HG03064 (cell line): Measurements from ENCODE around the gene PMPCA.

Experiments
- ATAC-seq: cut with Tn5 transposase; IDR thresholded peaks from one replicate; pipeline ENCODE4 v1.9.1; 2021; ENCODE audit warnings: low read depth; ENCODE audit not compliant: unreplicated experiment

Gene PMPCA

DNA sequence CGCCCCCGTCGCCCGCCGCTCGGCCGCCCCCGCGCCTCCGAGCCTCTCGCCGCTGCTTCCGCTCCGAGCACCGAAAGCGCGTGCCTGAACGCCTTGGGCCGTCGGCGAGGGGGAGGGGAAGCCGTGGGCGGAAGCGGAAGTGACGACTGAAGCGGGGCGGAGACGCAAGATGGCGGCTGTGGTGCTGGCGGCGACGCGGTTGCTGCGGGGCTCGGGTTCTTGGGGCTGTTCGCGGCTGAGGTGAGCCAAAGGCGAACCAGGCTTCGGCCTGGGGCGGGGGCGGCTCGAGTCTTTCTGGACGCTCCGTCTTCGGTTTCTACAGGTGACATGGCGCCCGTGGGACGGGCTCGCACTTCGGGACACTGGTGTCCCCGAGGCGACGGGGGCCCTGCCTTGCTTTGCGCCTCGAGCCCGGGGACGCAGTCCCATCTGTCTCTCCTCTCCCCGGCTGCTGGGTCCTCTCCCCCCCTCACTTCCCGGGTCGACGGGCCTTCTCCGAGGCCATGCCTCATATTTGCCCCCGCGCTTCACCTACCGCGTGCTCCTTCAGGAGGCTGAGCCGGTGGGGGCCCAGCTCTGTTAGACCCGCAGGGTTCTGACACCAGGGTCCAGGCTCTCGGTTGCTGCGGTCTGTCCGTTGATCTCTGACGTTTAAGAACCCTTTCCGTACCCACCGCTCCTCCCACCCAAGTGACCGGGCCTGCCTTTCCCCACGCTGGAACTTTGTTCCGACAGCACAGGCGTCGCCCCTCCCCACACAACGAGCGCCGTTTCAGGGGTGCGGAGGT lies at the start of gene PMPCA, which contains the start of gene ENTR1:
PMPCA (plus strand) TSS at position 159 of the 788 bp plus-strand sequence; CDS start at position 170, 11 bp downstream.
ENTR1 (minus strand) TSS at position 115 of the 788 bp plus-strand sequence. CDS start 217 bp downstream, outside the sequence.
- peak; percentile 82 for ATAC-seq

- ATAC-seq: no peak
Observed at GRCh38 chr9:136361047-136361753, 49.3 kb upstream of the PMPCA start.

DNA sequence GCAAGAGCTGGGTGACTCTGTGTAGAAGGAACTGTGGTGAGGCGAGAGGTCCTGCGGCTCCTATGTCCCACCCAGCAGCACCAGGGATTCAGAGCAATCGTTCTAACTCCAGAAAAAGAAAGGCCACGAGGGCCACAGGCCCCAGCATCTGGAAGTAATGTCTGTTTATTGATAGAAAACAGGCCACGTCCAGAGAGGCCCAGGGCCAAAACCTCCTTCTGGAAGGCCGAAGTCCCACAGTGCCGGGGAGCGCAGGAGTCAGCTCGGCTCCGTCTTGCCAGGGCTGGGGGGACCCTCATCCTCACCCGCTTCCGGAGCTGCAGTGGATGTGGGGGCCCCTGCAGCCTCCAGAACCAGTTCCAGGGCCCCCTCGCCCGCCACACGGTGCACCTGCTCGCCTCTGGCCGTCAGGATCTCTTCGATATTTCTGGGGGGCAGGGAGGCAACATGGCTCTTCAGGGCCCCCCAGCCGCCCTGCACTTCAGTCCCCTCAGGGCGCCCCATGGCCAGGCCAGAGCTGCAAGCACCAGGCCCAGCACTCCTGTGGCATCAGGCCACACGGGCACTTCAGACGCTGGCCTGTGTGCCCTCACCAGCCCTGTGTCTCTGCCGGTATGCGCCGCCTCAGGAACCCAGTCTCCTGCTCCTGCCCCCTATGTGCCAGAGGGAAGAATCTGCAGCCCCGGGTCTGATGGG lies 48.6 kb upstream of the PMPCA start:
- no peak for ATAC-seq

DNA sequence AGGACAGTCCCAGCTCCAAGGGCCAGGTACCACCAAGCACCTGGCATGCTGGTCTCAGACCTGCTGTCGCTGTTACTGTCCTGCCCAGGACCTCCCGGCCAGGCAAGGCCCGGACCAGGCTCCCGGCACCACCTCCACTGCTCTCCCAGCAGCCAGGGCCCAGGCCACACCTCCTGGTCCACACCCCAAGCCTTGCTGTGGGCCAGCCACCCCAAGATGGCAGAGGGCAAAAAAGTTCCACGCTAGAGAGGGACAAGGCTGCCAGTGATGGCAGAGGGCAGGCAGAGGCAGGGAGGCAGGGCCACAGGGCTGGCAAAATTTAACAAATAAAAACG lies 48.0 kb upstream of the PMPCA start:
- ATAC-seq: no peak

- peak; percentile 66 for ATAC-seq
Observed at GRCh38 chr9:136363106-136363948, 47.1 kb upstream of the PMPCA start, which contains the start of gene DNLZ. DNLZ (minus strand) TSS chr9:136363744; CDS start chr9:136363714, 30 bp downstream.

DNA sequence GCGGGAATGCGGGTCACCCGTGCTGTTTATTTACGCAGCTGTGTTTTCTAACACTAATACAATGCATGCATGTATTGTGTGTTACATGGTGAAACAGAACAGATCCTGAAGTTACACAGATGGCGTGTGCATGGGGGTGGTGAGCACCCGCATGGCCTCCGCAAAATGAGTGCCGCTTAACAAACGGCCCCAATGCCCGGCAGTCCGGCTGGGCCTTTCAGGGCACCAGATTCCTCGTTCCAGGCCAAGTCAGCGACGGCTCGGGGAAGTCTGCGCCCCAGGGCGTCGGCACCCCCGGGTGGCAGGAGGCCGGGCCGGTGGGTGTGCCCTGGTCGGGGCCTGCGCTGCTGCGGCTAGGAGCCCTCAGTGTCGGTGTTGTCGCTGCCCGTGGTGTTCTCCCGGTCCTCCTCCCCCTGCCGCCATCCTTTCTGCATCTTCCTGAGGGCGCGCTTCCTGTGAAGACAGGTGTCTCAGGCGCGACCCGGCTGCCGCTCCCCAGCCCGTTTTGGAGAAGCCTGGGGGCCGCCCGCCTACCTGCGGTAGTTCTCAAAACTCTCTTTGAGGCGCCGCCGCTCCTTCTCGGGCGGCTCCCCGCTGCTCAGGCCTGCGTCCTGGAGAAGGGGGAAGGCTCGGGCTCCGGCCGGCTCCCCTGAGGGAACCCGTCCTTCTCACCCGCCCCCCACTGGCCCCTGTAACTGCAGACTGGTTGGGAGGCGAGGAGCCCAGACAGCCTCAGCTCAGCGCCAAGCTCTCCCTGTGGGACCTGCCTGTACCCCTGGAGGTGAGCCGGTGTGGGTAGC lies 46.3 kb upstream of the PMPCA start:
- no peak for ATAC-seq

DNA sequence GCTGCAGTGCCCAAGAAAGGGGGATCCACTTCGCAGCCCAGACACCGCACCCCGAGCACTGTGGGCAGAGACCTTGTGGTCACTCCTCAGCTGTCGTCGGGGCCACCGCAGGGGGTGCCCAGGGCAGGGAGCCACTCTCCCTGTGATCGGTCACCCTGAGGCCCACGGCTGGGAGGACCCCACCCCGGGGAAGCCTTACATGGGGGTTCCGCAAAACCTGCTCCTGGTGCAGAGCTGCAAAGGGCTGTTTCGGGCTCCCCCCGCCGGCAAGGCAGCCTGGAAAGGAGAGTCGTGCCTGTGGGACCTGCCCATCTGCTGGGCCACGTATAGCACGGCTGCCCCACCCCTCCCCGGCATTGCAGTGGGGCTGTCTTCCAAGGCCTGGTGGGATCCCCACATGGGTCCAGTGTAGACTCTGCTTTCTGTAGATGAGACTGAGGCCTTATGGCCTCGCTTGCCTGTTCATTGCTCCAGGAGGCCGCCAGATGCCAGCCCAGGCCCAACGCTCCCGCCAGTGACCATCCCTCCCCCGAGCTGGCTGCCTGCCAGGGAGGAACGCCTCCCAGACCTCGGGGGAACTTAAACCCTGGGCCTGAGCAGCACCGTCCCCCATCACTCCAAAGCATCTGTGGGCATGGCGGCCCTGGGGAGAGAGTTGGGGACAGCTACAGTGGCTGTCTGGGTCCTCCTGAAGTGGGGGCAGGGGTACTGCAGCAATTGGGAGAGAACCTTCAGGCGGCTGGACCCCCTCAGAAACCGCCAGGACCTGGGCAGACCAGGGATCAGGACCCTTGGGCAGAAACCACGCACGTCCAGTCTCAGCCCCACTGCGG lies 45.3 kb upstream of the PMPCA start:
- no peak for ATAC-seq

DNA sequence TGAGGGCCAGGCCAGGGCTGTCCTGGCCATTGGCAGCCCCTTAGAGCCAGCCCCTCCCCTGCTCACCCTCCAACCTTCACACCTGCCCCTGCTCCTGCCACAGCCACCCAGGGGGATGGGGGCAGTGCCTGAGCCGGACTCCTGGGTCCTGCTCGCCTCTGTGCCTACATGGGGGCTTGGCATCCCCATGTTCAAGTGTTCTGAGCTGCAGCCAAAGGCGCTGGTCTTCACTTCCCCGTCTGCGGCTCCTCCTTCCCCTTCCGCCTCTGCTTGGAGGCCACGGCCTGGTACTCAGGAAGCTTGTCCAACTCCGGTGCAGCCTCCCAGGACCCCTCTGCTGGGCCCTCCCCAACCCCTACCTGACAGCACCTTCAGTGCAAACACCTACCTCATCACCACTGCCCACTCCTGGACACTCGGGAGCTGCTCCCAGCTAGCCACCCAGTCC lies 44.7 kb upstream of the PMPCA start:
- no peak for ATAC-seq

DNA sequence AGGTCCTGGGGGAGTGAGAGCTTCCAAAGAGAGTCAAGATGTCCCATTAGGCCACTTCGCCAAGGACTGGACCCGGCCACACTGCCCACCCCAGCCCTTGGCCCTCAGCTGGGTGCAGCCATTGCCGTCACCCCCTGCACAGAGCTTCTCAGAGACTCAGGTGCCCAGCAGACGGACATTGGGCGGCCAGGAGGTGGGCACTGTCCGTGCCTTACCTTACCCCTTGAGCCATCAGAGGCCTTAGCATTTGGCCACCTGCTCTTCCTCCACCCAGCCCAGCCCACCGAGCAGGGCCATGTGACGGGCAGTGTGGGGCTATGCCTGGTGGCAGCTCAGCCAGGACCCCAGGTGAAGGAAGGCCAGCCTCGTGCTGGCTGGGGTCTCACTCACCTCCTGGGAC lies 43.6 kb upstream of the PMPCA start:
- ATAC-seq: no peak

GRCh38 chr9:136367296-136368145 lies 42.9 kb upstream of the PMPCA start:
- no peak for ATAC-seq

DNA sequence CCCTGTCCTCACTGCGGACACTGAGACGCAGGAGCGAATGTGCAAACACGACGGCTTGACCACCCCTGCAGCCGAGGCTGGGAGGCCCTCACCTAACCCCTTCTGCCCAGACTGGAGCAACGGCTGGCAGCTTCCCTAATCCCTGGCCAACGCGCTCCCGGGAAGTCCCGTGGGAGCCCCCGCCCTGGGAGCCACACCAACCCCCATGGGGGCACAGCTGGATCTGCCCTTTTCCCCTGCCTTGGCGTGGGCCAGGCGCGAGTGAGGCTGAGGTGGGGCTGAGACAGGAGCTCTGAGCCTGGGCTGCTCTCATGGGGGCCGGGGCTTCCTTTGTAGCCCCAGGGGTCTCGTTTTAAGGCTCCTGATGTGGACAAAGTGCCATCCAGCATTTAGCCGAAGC lies 42.3 kb upstream of the PMPCA start:
- ATAC-seq: no peak

DNA sequence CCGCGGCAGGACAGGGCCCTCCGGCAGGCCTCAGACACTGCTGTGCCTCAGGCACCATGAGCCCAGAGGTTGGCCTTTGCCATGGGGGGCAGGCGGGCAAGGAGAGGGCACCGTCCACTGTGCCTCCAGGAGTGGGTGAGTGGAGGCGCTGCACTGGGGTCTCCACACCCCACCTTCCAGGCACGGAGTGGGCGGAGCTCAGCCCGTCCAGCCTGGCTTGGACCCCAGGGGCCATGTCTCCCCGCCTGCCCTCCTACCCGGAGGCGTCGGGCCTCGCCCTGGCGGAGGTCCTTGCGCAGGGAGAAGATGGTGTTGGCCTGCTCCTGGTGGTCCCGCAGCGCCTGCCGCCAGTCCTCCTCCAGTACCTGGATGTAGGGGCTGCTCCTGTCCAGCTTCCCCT lies 40.4 kb upstream of the PMPCA start:
- ATAC-seq: no peak

- no peak for ATAC-seq
Observed at GRCh38 chr9:136370687-136371532, 39.5 kb upstream of the PMPCA start.

- no peak for ATAC-seq
Observed at GRCh38 chr9:136371533-136371880, 39.0 kb upstream of the PMPCA start.

DNA sequence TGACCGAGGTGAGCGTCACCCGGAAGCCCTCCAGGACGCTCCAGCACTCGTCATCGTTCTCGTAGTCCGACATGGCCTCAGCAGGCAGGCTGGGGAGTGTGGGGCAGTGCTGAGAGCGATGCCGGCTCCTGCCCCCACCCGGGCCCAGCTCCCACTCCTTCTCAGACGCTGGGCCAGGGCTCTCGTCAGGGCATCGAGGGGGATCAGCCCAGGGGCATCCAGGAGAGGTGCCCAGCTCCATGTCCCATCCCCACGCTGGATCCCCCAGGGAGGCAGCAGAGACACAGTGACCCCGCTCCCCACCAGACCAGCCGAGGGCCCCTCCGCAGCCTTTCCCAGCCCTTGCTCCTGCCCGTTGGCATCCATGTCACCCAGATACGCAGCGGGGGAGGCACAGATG lies 38.5 kb upstream of the PMPCA start:
- ATAC-seq: no peak

- no peak for ATAC-seq
Observed at GRCh38 chr9:136372561-136373299, 37.7 kb upstream of the PMPCA start.
